Epithelial cell of esophagus (primary cell): ENCODE results near the gene ST6GALNAC5.
A peak's percentile ranks its signal among the peaks of the same experiment; 100 is the strongest.

ENCODE experiments used
- DNase-seq: peaks from one replicate; pipeline ENCODE4 v3.0.0; 2010; ENCODE audit warnings: low read depth
- H3K4me3 ChIP-seq: 2 replicates; pipeline ENCODE4 v1.5.1; 2011; ENCODE audit warnings: mild to moderate bottlenecking, low read length, control low read depth
- CTCF ChIP-seq: IDR thresholded peaks from 2 replicates; pipeline ENCODE4 v1.5.1; 2011; ENCODE audit warnings: low read depth, mild to moderate bottlenecking, low read length, control low read depth, inconsistent platforms; ENCODE audit not compliant: insufficient read depth; ENCODE audit errors: missing control alignments

The ST6GALNAC5 gene

GRCh38 chr1:76944942-76945341 is 77.7 kb downstream of the ST6GALNAC5 start:
- TF ChIP-seq CTCF = no peak
- H3K4me3 ChIP-seq = no peak overlapping the region
- DNase-seq = no peak

- peak; percentile 35 for DNase-seq
- TF ChIP-seq CTCF = no peak
- H3K4me3 ChIP-seq = no peak overlapping the region
Observed at GRCh38 chr1:76948846-76949245, 81.6 kb downstream of the ST6GALNAC5 start.

GRCh38 chr1:76949503-76949902 is 82.2 kb downstream of the ST6GALNAC5 start:
- peak; percentile 86 for DNase-seq
- H3K4me3 ChIP-seq = no peak overlapping the region

GRCh38 chr1:76950306-76950705 is 83.0 kb downstream of the ST6GALNAC5 start:
- H3K4me3 ChIP-seq = no peak overlapping the region
- peak; percentile 14 for DNase-seq
- TF ChIP-seq CTCF = no peak

More at GRCh38 chr1:76949503-76949902, 82.2 kb downstream of the ST6GALNAC5 start:
- TF ChIP-seq CTCF = no peak

DNA sequence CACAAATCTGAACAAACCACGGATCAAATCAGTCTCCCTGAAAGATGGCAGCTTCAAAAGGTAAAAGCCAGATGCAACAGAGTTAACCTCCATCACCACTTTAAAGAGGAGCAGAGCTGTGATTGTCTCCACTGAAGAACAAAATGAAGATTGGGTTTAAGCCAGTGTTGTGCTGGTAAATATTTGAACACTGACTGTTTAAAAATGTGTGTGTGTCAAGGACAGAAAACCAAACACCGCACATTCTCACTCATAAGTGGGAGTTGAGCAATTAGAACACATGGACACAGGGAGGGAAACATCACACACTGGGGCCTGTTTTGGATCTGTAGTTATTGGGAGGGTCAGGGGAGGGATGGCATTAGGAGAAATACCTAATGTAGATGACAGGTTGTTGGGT is 83.9 kb downstream of the ST6GALNAC5 start:
- TF ChIP-seq CTCF = no peak
- DNase-seq = peak; percentile 11
- no peak overlapping the region for H3K4me3 ChIP-seq

DNA sequence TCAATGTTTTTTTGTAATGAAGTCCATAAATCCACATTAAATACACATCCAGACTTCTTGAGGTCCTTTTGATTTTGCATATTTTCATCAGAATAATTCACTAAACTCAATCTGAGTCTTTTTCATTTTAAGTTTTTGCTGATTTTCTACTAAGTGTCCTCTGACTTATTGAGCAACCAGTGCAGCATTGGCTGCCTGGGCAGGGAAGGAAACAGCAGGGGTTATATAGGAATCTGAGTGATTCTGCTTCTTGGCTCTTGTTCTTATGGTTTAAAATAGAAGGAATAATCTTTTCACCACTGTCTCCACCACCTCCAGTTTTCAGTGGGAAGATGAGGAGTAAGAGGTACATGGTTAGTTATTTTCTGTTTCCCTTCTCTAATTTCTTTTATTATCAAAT is 88.4 kb downstream of the ST6GALNAC5 start:
- no peak for DNase-seq
- TF ChIP-seq CTCF = no peak
- no peak overlapping the region for H3K4me3 ChIP-seq

DNA sequence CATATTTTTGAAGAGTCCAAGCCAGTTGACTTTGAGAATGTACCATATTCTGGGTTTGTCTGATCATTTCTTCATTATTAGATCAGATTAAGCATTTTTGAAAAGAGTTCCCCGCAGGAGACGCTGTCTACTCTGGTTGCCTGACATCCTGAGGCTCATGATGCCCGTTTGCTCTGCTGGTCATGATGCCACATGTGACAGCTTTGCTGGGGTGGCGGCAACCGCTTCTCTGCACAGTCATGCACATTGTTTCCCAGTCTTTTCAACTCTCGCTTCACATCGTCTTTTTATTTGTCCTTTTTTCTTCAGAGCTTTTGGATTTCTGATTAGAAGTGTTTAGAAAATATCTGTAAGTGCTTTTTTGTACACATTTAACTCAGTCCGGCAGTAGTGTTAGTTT is 90.7 kb downstream of the ST6GALNAC5 start:
- TF ChIP-seq CTCF = no peak
- no peak overlapping the region for H3K4me3 ChIP-seq

More for the DNA sequence above, 90.7 kb downstream of the ST6GALNAC5 start:
- DNase-seq = no peak
